A549 (cell line): Measurements from ENCODE around the gene MFSD6L. TPM values are rescaled to one million over a fixed set of nuclear protein-coding genes. Genes with fewer than 3 reads are reported as not detected.

Source experiments
- ATAC-seq, 2 experiments: fragments of 200-7000 bp in 1 of 2; fragments of >200 bp in 1 of 2; cut with Nextera tagmentation in 1 of 2; cut with Tn5 transposase in 1 of 2; 3 replicates each; pipeline versions ENCODE4 v1.8.0 to v1.9.1; 2018 to 2020; ENCODE audit warnings: mild to moderate bottlenecking in 1 of 2, moderate library complexity in 1 of 2
- CTCF ChIA-PET: fragments of 300-600 bp; sonication (Branson Sonifier 250); formaldehyde crosslinking; extraction: SDS; loops from one replicate; lab custom pipeline; 2021; ENCODE audit warnings: antibody characterized with exemption, inconsistent platforms; lab: Yijun Ruan, JAX
- POLR2A ChIA-PET: fragments of 350-600 bp; formaldehyde crosslinking; extraction: SDS; loops from one replicate; lab custom pipeline; 2021; ENCODE audit warnings: antibody characterized with exemption, inconsistent platforms; lab: Yijun Ruan, JAX
- DNase-seq, 2 experiments: peaks; one replicate each; pipeline versions ENCODE4 v3.0.0 to v3.0.0-alpha.2; 2011 to 2016; ENCODE audit warnings: low read depth in 1 of 2, low spot score in 1 of 2
- FAIRE-seq: peaks from 2 replicates; lab custom pipeline; 2011; peaks lifted over from hg19 to GRCh38; lab: Jason Lieb, UNC
- H3K27ac ChIP-seq, 2 experiments: fragments of >200 bp; sonication (Bioruptor Twin); formaldehyde crosslinking; 3 replicates each; pipeline ENCODE4 v1.5.1; 2016 to 2017
- H3K4me1 ChIP-seq: fragments of >200 bp; sonication (Bioruptor Twin); formaldehyde crosslinking; 3 replicates; pipeline ENCODE4 v1.6.1; 2016
- H3K4me2 ChIP-seq: fragments of >200 bp; sonication (Bioruptor Twin); formaldehyde crosslinking; 3 replicates; pipeline ENCODE4 v1.6.1; 2016
- H3K4me3 ChIP-seq: fragments of >200 bp; sonication (Bioruptor Twin); formaldehyde crosslinking; 3 replicates; pipeline ENCODE4 v1.5.1; 2016
- H3K9me3 ChIP-seq: fragments of >200 bp; sonication (Bioruptor Twin); formaldehyde crosslinking; 3 replicates; pipeline ENCODE4 v1.6.1; 2016
- CBX8 ChIP-seq: fragments of 200-600 bp; sonication (generic); IDR thresholded peaks from 2 replicates; pipeline ENCODE4 v1.6.1; 2016
- CHD2 ChIP-seq: fragments of 150-350 bp; IDR thresholded peaks from 2 replicates; pipeline ENCODE4 v1.6.1; 2014; ENCODE audit warnings: low read length; ENCODE audit not compliant: partially characterized antibody
- ESRRA ChIP-seq: fragments of 150-350 bp; IDR thresholded peaks from 2 replicates; pipeline ENCODE4 v1.6.1; 2014; ENCODE audit warnings: mild to moderate bottlenecking, low read length, borderline replicate concordance
- FOSL2 ChIP-seq, 2 experiments: fragments of 450-650 bp in 1 of 2; fragments of >200 bp in 1 of 2; sonication (Bioruptor Twin) in 1 of 2; formaldehyde crosslinking; IDR thresholded peaks; 2 replicates each; pipeline versions ENCODE4 v1.5.0 to v1.6.1; 2016 to 2020; ENCODE audit warnings: mild to moderate bottlenecking in 1 of 2, moderate library complexity in 1 of 2
- HDAC2 ChIP-seq: fragments of 200-600 bp; sonication (generic); IDR thresholded peaks from 2 replicates; pipeline ENCODE4 v1.6.1; 2016
- HEYL ChIP-seq: fragments of 250-450 bp; sonication (Bioruptor Pico); IDR thresholded peaks from 2 replicates; pipeline ENCODE4 v1.8.0; 2021; ENCODE audit warnings: mild to moderate bottlenecking, moderate library complexity
- HOXB13 ChIP-seq: fragments of 250-450 bp; sonication (Bioruptor Pico); IDR thresholded peaks from 2 replicates; pipeline ENCODE4 v1.5.0; 2020; ENCODE audit warnings: low read depth, mild to moderate bottlenecking, moderate library complexity
- JUNB ChIP-seq: fragments of >200 bp; sonication (Bioruptor Twin); formaldehyde crosslinking; IDR thresholded peaks from 2 replicates; pipeline ENCODE4 v1.6.1; 2016
- MAFK ChIP-seq: fragments of 450-650 bp; IDR thresholded peaks from 2 replicates; pipeline ENCODE4 v1.6.1; 2014; ENCODE audit not compliant: partially characterized antibody
- NFE2L2 ChIP-seq: fragments of 150-350 bp; conservative IDR thresholded peaks from 2 replicates; pipeline ENCODE4 v1.6.1; 2014; ENCODE audit warnings: low read length
- RAD21 ChIP-seq, 2 experiments: fragments of >200 bp in 1 of 2; sonication (Bioruptor Twin) in 1 of 2; formaldehyde crosslinking in 1 of 2; IDR thresholded peaks in 1 of 2; conservative IDR thresholded peaks in 1 of 2; 2 replicates in 1 of 2; 3 replicates in 1 of 2; pipeline ENCODE4 v1.6.1; 2012 to 2018; ENCODE audit warnings: inconsistent platforms in 1 of 2
- RARB ChIP-seq: fragments of 250-450 bp; sonication (Bioruptor Pico); IDR thresholded peaks from 2 replicates; pipeline ENCODE4 v1.8.0; 2021; ENCODE audit warnings: mild to moderate bottlenecking, moderate library complexity
- RCOR1 ChIP-seq: fragments of 150-350 bp; IDR thresholded peaks from 2 replicates; pipeline ENCODE4 v1.6.1; 2014; ENCODE audit warnings: antibody characterized with exemption, low read length, low read depth
- RFX5 ChIP-seq: fragments of 450-650 bp; IDR thresholded peaks from 2 replicates; pipeline ENCODE4 v1.7.1; 2014; ENCODE audit warnings: antibody characterized with exemption, mild to moderate bottlenecking, moderate library complexity
- SMC3 ChIP-seq: fragments of >200 bp; sonication (Bioruptor Twin); formaldehyde crosslinking; IDR thresholded peaks from 3 replicates; pipeline ENCODE4 v1.6.1; 2018; ENCODE audit warnings: inconsistent platforms
- ZC3H11A ChIP-seq: fragments of 450-650 bp; IDR thresholded peaks from 2 replicates; pipeline ENCODE4 v1.6.1; 2014; ENCODE audit warnings: antibody characterized with exemption, mild to moderate bottlenecking
- WGBS: methylation state at CpG from one replicate; pipeline ENCODE4 v1.1.6; 2017; ENCODE audit errors: missing lambda C conversion rate; 5-methylcytosine and 5-hydroxymethylcytosine counted together
- polyA plus RNA-seq, 4 experiments: library from polyadenylated mRNA; depleted of rRNA in 3 of 4; stranded (reverse); fragments of >200 nt; fragmentation: RNase III in 1 of 4; extraction: RNeasy Plus Mini Kit Qiagen cat#74134 plus additional on column Dnase treatment in 1 of 4; gene quantifications; 2 replicates in 3 of 4; 3 replicates in 1 of 4; pipeline ENCODE4 v1.2.3, GENCODE V29; 2011 to 2017
- TF ChIP-seq, protein P1 (sequence below): fragments of >200 bp; sonication (Bioruptor Twin); formaldehyde crosslinking; IDR thresholded peaks from 3 replicates; pipeline ENCODE4 v1.5.1; 2016
- TF ChIP-seq, protein P2 (sequence below): IDR thresholded peaks from 2 replicates; pipeline ENCODE4 v1.6.1; 2012; ENCODE audit warnings: low read depth, borderline replicate concordance
- TF ChIP-seq, protein P3 (sequence below): fragments of 250-450 bp; sonication (Bioruptor Pico); IDR thresholded peaks from 2 replicates; pipeline ENCODE4 v1.5.0; 2021; ENCODE audit warnings: mild to moderate bottlenecking, moderate library complexity, borderline replicate concordance
- TF ChIP-seq, protein P4 (sequence below): fragments of 450-650 bp; IDR thresholded peaks from 2 replicates; pipeline ENCODE4 v1.6.1; 2014; ENCODE audit warnings: antibody characterized with exemption

Gene MFSD6L
- polyA plus RNA-seq, 2 of the 4 experiments (the other 2 are of a cell fraction) = not detected

DNA sequence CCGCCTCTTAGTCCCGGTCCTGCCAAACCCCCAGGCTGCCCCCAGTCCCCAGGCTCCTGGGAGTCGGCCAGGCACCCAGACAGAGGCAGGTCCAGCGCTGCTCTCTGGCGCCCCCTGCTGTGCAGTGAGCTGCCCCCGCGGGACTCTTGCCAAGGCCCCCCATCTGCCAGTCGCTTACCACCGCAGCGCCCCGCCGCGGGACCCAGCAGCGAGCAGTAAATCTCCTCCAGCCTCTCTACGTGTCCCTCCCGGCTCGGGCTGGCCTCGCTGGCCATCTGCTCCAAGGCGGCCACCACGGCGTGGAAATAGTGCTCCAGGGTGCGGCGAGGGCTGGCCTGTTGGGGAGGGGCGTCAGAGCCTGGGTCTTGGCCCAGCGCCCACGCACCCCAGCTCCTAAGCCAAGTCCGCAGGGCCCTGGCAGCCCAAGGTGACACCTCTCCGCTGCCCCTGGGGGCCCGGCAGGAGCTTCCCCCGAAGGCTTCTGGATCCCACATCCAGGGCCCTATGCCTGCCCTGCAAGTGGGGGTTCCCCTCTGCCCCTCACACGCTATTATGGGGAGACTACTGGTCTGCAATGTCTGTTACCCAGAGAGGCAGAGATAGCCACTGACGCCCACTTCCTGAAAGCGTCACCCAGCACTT, 33.7 kb upstream of the MFSD6L start:
- peak in 1 of 2 experiments; percentile 68; a peak in 3 of 6 replicates for ATAC-seq
- TF ChIP-seq SMC3 (peak; percentile 32; the same call in 1 of the 3 replicates), RFX5 (no peak), RAD21 (conservative IDR thresholded peaks at IDR 0.05 in 1 of 2, IDR thresholded peaks at IDR 0.05 in 1 of 2) (peak; percentile 27 to 28; a peak in 2 of 5 replicates)
- TF ChIP-seq, protein P1, sequence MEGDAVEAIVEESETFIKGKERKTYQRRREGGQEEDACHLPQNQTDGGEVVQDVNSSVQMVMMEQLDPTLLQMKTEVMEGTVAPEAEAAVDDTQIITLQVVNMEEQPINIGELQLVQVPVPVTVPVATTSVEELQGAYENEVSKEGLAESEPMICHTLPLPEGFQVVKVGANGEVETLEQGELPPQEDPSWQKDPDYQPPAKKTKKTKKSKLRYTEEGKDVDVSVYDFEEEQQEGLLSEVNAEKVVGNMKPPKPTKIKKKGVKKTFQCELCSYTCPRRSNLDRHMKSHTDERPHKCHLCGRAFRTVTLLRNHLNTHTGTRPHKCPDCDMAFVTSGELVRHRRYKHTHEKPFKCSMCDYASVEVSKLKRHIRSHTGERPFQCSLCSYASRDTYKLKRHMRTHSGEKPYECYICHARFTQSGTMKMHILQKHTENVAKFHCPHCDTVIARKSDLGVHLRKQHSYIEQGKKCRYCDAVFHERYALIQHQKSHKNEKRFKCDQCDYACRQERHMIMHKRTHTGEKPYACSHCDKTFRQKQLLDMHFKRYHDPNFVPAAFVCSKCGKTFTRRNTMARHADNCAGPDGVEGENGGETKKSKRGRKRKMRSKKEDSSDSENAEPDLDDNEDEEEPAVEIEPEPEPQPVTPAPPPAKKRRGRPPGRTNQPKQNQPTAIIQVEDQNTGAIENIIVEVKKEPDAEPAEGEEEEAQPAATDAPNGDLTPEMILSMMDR = peak; percentile 51
- TF ChIP-seq, all 56 proteins: peak for 3
- no peak for FAIRE-seq
- 53% methylated on average over 11 of the region's 33 CpGs for WGBS
- Histone ChIP-seq H3K27ac (no peak overlapping the region), H3K4me3 (no peak overlapping the region), H3K4me1 (no peaks in the 10 kb centered on the region), H3K4me2 (peak overlapping the region; percentile 28; the same call in 1 of the 3 replicates), H3K9me3 (no peaks in the 10 kb centered on the region)
- CTCF ChIA-PET = interaction anchor here (0.7 to 4.4 kb wide), 13 partner anchors 8 to 69 kb away, joined by 3 to 30 read pairs (median 4); no protein-coding TSS in a partner anchor
- POLR2A ChIA-PET = no interaction called here
- peak in 1 of 2 experiments; percentile 28 for DNase-seq

DNA sequence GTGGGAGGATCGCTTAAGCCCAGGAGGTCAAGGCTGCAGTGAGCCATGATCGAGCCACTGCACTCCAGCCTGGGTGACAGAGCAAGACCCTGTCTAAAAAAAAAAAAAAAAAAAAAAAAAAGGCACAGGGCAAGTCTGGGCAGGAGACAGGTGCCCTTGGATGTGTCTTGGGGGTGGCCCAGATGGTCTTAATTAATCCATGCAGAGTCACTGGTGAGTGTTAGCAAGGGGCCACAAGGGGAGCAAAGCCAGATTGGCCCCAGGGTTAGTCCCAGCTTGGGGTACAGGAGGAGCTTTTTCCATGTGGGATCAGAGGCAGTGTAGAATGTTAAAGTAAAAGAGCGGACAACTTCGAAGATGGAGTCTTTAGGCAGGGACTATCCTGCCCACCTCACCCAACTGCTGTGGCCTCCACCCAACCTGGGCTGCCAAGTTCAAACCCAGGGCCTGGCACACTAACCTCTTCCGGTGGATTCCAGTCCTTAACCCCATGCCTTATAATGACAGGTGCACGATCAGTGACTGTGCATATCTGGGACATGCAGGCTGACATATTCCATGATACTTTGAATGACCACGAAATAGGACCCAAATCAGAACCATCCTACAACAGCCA, 32.2 kb upstream of the MFSD6L start:
- 65% methylated on average over 7 of the region's 7 CpGs for WGBS
- Histone ChIP-seq H3K9me3 (no peaks in the 10 kb centered on the region), H3K4me3 (no peak overlapping the region), H3K4me1 (no peaks in the 10 kb centered on the region), H3K4me2 (no peak overlapping the region), H3K27ac (no peak overlapping the region)
- ATAC-seq = no peak
- CTCF ChIA-PET = interaction anchor here (0.6 to 1.1 kb wide), 2 partner anchors 27 to 64 kb away, joined by 3 read pairs; no protein-coding TSS in a partner anchor
- POLR2A ChIA-PET = no interaction called here
- TF ChIP-seq HOXB13 (CRISPR knock-in tag) (no peak), NFE2L2 (no peak), HDAC2 (no peak), RARB (no peak), RCOR1 (no peak), ESRRA (no peak), CHD2 (no peak), SMC3 (no peak), ZC3H11A (no peak), HEYL (CRISPR knock-in tag) (no peak), CBX8 (no peak), MAFK (no peak), RAD21 (conservative IDR thresholded peaks at IDR 0.05 in 1 of 2, IDR thresholded peaks at IDR 0.05 in 1 of 2) (no peak), FOSL2 (IDR thresholded peaks at IDR 0.05) (no peak), FOSL2 (CRISPR knock-in tag; IDR thresholded peaks at IDR 0.05) (no peak), JUNB (no peak)
- TF ChIP-seq, protein P2, sequence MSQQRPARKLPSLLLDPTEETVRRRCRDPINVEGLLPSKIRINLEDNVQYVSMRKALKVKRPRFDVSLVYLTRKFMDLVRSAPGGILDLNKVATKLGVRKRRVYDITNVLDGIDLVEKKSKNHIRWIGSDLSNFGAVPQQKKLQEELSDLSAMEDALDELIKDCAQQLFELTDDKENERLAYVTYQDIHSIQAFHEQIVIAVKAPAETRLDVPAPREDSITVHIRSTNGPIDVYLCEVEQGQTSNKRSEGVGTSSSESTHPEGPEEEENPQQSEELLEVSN = no peak
- TF ChIP-seq, protein P3, sequence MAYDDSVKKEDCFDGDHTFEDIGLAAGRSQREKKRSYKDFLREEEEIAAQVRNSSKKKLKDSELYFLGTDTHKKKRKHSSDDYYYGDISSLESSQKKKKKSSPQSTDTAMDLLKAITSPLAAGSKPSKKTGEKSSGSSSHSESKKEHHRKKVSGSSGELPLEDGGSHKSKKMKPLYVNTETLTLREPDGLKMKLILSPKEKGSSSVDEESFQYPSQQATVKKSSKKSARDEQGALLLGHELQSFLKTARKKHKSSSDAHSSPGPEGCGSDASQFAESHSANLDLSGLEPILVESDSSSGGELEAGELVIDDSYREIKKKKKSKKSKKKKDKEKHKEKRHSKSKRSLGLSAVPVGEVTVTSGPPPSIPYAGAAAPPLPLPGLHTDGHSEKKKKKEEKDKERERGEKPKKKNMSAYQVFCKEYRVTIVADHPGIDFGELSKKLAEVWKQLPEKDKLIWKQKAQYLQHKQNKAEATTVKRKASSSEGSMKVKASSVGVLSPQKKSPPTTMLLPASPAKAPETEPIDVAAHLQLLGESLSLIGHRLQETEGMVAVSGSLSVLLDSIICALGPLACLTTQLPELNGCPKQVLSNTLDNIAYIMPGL (CRISPR knock-in tag) = no peak
- TF ChIP-seq, protein P4, sequence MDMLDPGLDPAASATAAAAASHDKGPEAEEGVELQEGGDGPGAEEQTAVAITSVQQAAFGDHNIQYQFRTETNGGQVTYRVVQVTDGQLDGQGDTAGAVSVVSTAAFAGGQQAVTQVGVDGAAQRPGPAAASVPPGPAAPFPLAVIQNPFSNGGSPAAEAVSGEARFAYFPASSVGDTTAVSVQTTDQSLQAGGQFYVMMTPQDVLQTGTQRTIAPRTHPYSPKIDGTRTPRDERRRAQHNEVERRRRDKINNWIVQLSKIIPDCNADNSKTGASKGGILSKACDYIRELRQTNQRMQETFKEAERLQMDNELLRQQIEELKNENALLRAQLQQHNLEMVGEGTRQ = no peak
- no peak for DNase-seq
- FAIRE-seq = no peak
